ENCODE measurements around the gene SH3PXD2B.

- TF ChIP-seq CTCF (IDR thresholded peaks at IDR 0.05): no peak
- no peak for TF ChIP-seq POLR2A (IDR thresholded peaks at IDR 0.05)
Measured at GRCh38 chr5:172451771-172452197, 2.5 kb downstream of the SH3PXD2B start.

All from lower leg skin (tissue), 3 donors.